ENCODE data around the gene COL8A2. TPM values are rescaled to one million over a fixed set of nuclear protein-coding genes. Genes with fewer than 3 reads are reported as not detected.

The COL8A2 gene
- total RNA-seq, 2 experiments from 2014 or later: 0.05 to 0.06 TPM

DNA sequence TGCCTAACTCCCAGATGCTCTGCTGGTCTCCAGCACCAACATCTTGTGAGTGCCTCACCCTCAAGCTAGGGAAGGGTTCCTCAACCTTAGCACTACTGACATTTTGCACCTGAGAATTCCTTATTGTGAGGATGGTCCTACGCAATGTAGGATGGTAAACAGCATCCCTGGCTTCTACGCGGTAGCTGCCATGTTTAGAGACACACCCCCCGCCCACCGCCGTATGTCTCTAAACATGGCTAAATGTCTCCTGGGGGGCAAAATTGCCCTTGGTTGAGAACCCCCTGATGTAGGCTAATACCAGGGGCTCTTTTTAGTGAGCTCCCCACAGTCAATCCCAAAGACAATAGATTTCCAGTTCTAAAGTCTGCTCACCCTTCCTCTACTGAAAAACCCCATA is 28.5 kb upstream of the COL8A2 start:
- DNase-seq: no peak
- no peaks in the 10 kb centered on the region for H3K9me3 Mint-ChIP-seq
- no peaks in the 10 kb centered on the region for H3K9me3 ChIP-seq (ENCODE audit: control insufficient read depth in 1 of 2, insufficient read depth in 1 of 2, low read length in 2 of 2)
- H3K4me1 Mint-ChIP-seq (ENCODE audit: low read depth): peaks cover 78% of the 10 kb centered on the region
- no peak overlapping the region for H3K4me3 ChIP-seq (ENCODE audit: low read length)
- H3K36me3 Mint-ChIP-seq (ENCODE audit: low read depth): peaks cover 27% of the 10 kb centered on the region
- peak overlapping the region; percentile 5 to 92 for H3K27ac ChIP-seq (ENCODE audit: low read depth in 1 of 2, low read length in 2 of 2)
- ChIA-PET POLR2A (interaction anchor here (1.0 to 5.1 kb wide), 4 partner anchors 8 to 71 kb away, joined by 3 to 194 read pairs (median 4); partner anchors contain the start of gene THRAP3), CTCF (no interaction called here)
- TF ChIP-seq, protein P1, sequence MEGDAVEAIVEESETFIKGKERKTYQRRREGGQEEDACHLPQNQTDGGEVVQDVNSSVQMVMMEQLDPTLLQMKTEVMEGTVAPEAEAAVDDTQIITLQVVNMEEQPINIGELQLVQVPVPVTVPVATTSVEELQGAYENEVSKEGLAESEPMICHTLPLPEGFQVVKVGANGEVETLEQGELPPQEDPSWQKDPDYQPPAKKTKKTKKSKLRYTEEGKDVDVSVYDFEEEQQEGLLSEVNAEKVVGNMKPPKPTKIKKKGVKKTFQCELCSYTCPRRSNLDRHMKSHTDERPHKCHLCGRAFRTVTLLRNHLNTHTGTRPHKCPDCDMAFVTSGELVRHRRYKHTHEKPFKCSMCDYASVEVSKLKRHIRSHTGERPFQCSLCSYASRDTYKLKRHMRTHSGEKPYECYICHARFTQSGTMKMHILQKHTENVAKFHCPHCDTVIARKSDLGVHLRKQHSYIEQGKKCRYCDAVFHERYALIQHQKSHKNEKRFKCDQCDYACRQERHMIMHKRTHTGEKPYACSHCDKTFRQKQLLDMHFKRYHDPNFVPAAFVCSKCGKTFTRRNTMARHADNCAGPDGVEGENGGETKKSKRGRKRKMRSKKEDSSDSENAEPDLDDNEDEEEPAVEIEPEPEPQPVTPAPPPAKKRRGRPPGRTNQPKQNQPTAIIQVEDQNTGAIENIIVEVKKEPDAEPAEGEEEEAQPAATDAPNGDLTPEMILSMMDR (IDR thresholded peaks at IDR 0.05): no peak
- H3K4me3 Mint-ChIP-seq: peak overlapping the region; percentile 63
- intact Hi-C loops (cut with DNase I, micrococcal nuclease): loop anchor here in 1 of 2 experiments (5.0 kb wide), 1 partner anchor 149 kb away; no protein-coding TSS in a partner anchor
- H3K27me3 ChIP-seq (ENCODE audit: control insufficient read depth in 1 of 2, insufficient read depth in 2 of 2, low read length in 2 of 2): no peaks in the 10 kb centered on the region
- peak overlapping the region; percentile 95 for H3K27ac Mint-ChIP-seq
- H3K4me1 ChIP-seq (ENCODE audit: insufficient read depth, low read length): peaks cover 75% of the 10 kb centered on the region
- H3K36me3 ChIP-seq (ENCODE audit: insufficient read depth, low read length): peaks cover 5% of the 10 kb centered on the region
- H3K27me3 Mint-ChIP-seq: no peaks in the 10 kb centered on the region
- ATAC-seq (ENCODE audit: poor library complexity): no peak

DNA sequence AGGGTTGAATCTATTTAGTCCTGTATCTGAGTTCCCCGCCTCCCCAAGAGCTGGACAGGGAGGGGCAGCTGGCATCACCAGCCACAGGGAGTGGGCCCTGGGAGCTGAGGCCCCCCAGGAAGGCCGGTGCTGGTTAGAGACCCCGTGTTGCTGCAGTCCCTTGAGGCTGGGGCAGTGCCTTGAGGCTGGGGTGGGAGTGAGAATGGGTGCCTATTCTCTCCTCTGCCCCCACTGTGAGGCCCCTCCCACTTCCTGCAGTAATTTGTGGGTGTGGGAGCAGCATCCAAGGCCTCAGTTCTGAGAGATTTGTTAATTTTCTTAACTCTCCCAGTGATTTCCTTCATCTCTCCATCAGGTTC is 26.8 kb upstream of the COL8A2 start:
- Histone ChIP-seq H3K27ac (ENCODE audit: low read depth in 1 of 2, low read length in 2 of 2) (peak overlapping the region; percentile 92 to 95), H3K27me3 (ENCODE audit: control insufficient read depth in 1 of 2, insufficient read depth in 2 of 2, low read length in 2 of 2) (no peaks in the 10 kb centered on the region), H3K4me3 (ENCODE audit: low read length) (peak overlapping the region; percentile 32), H3K9me3 (ENCODE audit: control insufficient read depth in 1 of 2, insufficient read depth in 1 of 2, low read length in 2 of 2) (no peaks in the 10 kb centered on the region), H3K4me1 (ENCODE audit: insufficient read depth, low read length) (peaks cover 76% of the 10 kb centered on the region), H3K36me3 (ENCODE audit: insufficient read depth, low read length) (no peaks in the 10 kb centered on the region)
- H3K9me3 Mint-ChIP-seq: no peaks in the 10 kb centered on the region
- peaks cover 11% of the 10 kb centered on the region for H3K36me3 Mint-ChIP-seq (ENCODE audit: low read depth)
- peak in 13 of 14 experiments; percentile 37 to 83 (median 57) for DNase-seq
- peak overlapping the region; percentile 95 for H3K27ac Mint-ChIP-seq
- TF ChIP-seq, protein P1 (IDR thresholded peaks at IDR 0.05): no peak
- ATAC-seq (ENCODE audit: poor library complexity): no peak
- H3K4me3 Mint-ChIP-seq: peak overlapping the region; percentile 72
- ChIA-PET CTCF (interaction anchor here (1.0 to 4.0 kb wide), 3 partner anchors 10 to 70 kb away, joined by 3 to 114 read pairs (median 74); no protein-coding TSS in a partner anchor), POLR2A (interaction anchor here (0.5 to 5.1 kb wide), 5 partner anchors 9 to 155 kb away, joined by 3 to 194 read pairs (median 75); partner anchors contain the start of genes SH3D21 and THRAP3)
- intact Hi-C loops (cut with DNase I, micrococcal nuclease): loop anchor here in 1 of 2 experiments (5.0 kb wide), 1 partner anchor 150 kb away; no protein-coding TSS in a partner anchor
- H3K27me3 Mint-ChIP-seq: no peaks in the 10 kb centered on the region
- H3K4me1 Mint-ChIP-seq (ENCODE audit: low read depth): peaks cover 77% of the 10 kb centered on the region

DNA sequence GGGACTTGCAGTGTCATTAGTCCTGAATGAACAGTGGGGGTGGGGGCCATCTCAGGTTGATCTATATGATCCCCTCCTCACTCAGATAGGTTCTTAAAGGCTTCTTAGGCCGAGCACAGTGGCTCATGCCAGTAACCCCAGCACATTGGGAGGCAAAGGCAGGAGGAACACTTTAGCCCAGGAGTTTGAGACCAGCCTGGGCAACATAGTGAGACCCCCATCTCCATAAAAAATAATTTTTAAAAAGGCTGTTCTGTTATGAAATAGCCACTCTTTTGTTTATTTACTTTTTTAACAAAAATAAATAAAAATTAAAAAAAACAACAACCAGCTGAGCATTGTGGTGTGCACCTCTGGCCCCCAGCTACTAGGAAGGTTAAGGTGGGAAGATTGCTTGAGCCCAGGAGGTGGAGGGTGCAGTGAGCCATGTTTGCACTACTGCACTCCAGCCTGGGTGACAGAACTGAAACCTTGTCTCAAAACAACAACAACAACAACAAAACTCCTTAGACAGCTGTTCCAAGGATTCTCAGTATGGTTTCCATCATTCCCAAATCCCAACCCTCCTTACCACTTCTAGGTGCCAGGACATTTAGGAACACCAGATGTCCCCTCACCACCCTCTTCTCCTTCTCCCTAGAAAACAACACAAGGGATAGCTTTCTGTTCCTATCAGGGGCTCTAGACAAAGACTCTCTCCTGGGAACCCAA is 26.3 kb upstream of the COL8A2 start:
- H3K4me3 ChIP-seq (ENCODE audit: low read length): peak overlapping the region; percentile 32
- H3K9me3 Mint-ChIP-seq: no peaks in the 10 kb centered on the region
- no peaks in the 10 kb centered on the region for H3K9me3 ChIP-seq (ENCODE audit: control insufficient read depth in 1 of 2, insufficient read depth in 1 of 2, low read length in 2 of 2)
- H3K27me3 Mint-ChIP-seq: no peaks in the 10 kb centered on the region
- H3K27ac Mint-ChIP-seq: peak overlapping the region; percentile 95
- DNase-seq: no peak
- peaks cover 76% of the 10 kb centered on the region for H3K4me1 ChIP-seq (ENCODE audit: insufficient read depth, low read length)
- peaks cover 8% of the 10 kb centered on the region for H3K36me3 Mint-ChIP-seq (ENCODE audit: low read depth)
- ChIA-PET POLR2A (interaction anchor here (0.5 to 5.1 kb wide), 5 partner anchors 10 to 155 kb away, joined by 3 to 194 read pairs (median 75); partner anchors contain the start of genes SH3D21 and THRAP3), CTCF (interaction anchor here (1.0 to 4.0 kb wide), 3 partner anchors 10 to 70 kb away, joined by 3 to 114 read pairs (median 74); no protein-coding TSS in a partner anchor)
- intact Hi-C loops (cut with DNase I, micrococcal nuclease): loop anchor here in 1 of 2 experiments (5.0 kb wide), 1 partner anchor 151 kb away; no protein-coding TSS in a partner anchor
- peak overlapping the region; percentile 98 for H3K4me3 Mint-ChIP-seq
- no peaks in the 10 kb centered on the region for H3K27me3 ChIP-seq (ENCODE audit: control insufficient read depth in 1 of 2, insufficient read depth in 2 of 2, low read length in 2 of 2)
- H3K36me3 ChIP-seq (ENCODE audit: insufficient read depth, low read length): no peaks in the 10 kb centered on the region
- H3K27ac ChIP-seq (ENCODE audit: low read depth in 1 of 2, low read length in 2 of 2): peak overlapping the region; percentile 92 to 95
- TF ChIP-seq, protein P1 (IDR thresholded peaks at IDR 0.05): no peak
- peaks cover 80% of the 10 kb centered on the region for H3K4me1 Mint-ChIP-seq (ENCODE audit: low read depth)
- ATAC-seq (ENCODE audit: poor library complexity): no peak

All from CD4-positive, alpha-beta T cell (primary cell).